HG03442 (cell line): ENCODE data around the gene MOB3B.

Experiments used
- ATAC-seq: cut with Tn5 transposase; IDR thresholded peaks from one replicate; pipeline ENCODE4 v1.9.1; 2021; ENCODE audit warnings: mild to moderate bottlenecking, moderate library complexity; ENCODE audit not compliant: unreplicated experiment

Gene MOB3B

DNA sequence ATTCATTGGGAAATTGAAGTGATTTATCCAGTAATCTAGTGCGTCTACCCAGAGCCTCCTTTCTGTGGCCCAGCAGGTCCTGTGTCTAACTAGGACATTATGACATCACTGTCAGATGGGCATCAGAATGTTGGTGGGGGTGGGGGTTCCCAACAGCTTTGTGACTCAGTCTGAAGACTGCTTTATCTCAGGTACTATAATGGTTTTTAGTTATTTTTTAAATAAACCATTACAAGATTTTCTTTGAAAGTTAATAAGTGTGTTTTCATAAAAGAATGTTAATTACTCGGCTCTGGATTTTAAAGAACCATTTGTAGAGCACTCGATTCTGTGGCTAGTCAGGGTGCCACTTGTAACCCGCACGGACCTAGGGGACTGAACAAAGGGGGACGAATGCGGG lies 232.6 kb downstream of the MOB3B start, which contains the start of gene EQTN:
EQTN (minus strand) TSS at position 101 of the 400 bp plus-strand sequence; CDS start at position 6, 95 bp downstream.
- ATAC-seq, result no peak

- no peak for ATAC-seq
Measured at GRCh38 chr9:27293996-27294395, 235.6 kb downstream of the MOB3B start.

GRCh38 chr9:27292659-27293405 lies 236.8 kb downstream of the MOB3B start:
- no peak for ATAC-seq

- no peak for ATAC-seq
Measured at GRCh38 chr9:27291292-27291691, 238.3 kb downstream of the MOB3B start.

GRCh38 chr9:27282269-27282668 lies 247.3 kb downstream of the MOB3B start:
- no peak for ATAC-seq

GRCh38 chr9:27280860-27281259 lies 248.8 kb downstream of the MOB3B start:
- ATAC-seq, result no peak

DNA sequence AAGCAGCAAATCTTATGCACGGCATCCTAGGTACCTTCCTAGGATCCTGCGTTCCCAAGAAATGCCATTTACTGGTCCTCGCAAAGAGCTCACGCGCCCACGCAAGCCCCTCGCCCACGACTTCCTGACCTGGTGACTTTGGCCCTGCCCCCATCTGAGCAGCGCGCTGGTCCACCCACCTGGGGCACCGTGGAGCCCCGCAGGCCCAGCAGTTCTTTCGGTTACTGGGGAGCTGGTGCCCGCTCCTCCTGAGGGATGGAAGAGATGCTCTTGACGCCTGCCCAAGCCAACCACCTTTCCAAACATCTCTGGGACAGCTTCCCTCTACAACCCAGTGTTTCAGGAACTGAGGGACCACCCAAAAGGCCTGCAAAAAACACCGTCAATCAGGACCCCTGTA lies 249.4 kb downstream of the MOB3B start:
- ATAC-seq, result no peak

DNA sequence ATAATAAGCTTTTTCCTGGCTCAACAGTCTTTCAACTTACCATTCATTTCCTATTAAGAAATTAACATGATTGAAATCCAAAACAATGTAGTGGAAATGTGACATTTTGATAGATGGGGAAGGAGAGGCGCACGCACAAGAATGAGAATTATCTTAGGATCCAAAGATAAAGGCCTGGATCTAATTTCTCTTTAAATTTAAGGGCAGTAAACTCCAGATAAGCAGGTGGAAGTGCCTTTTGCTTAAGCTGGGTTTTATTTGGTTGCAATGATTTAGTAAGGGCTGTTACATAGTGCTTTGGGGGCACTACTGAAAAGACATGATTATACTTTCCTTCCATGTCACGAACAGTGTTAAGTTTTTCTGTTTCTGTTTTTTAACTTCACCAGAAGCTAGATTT lies 250.0 kb downstream of the MOB3B start:
- no peak for ATAC-seq

- no peak for ATAC-seq
Measured at GRCh38 chr9:27278374-27278773, 251.2 kb downstream of the MOB3B start.

GRCh38 chr9:27276193-27277030 lies 253.2 kb downstream of the MOB3B start:
- ATAC-seq, result peak; percentile 39
